GM19463 (cell line): Measurements from ENCODE around the gene NIBAN1.
"Not testable (repeated sequence)": the region's sequence is repeated elsewhere in the genome, so short reads cannot be mapped to it uniquely, and the experiment has no call there.

ENCODE experiments used
- ATAC-seq: cut with Tn5 transposase; IDR thresholded peaks from one replicate; pipeline ENCODE4 v1.9.1; 2021; ENCODE audit warnings: mild to moderate bottlenecking, moderate library complexity; ENCODE audit not compliant: unreplicated experiment

NIBAN1 gene

GRCh38 chr1:184973272-184974055 is 844 bp downstream of the NIBAN1 start:
- ATAC-seq, result peak; percentile 57

- ATAC-seq, result no peak
Observed at GRCh38 chr1:184972315-184973055, 1.8 kb downstream of the NIBAN1 start.

- ATAC-seq, result no peak
Observed at GRCh38 chr1:184971522-184972265, 2.6 kb downstream of the NIBAN1 start.

GRCh38 chr1:184970691-184971161 is 3.6 kb downstream of the NIBAN1 start:
- no peak for ATAC-seq

- ATAC-seq, result no peak
Observed at GRCh38 chr1:184966989-184967388, 7.3 kb downstream of the NIBAN1 start.

- ATAC-seq, result no peak
Observed at GRCh38 chr1:184965944-184966860, 8.1 kb downstream of the NIBAN1 start.

GRCh38 chr1:184965439-184965838 is 8.9 kb downstream of the NIBAN1 start:
- ATAC-seq, result no peak

GRCh38 chr1:184959626-184960025 is 14.7 kb downstream of the NIBAN1 start:
- no peak for ATAC-seq

- ATAC-seq, result no peak
Observed at GRCh38 chr1:184958554-184959353, 15.6 kb downstream of the NIBAN1 start.

- not testable (repeated sequence) for ATAC-seq
Observed at GRCh38 chr1:184957901-184958300, 16.4 kb downstream of the NIBAN1 start.

- ATAC-seq, result no peak
Observed at GRCh38 chr1:184956999-184957700, 17.2 kb downstream of the NIBAN1 start.

- ATAC-seq, result no peak
Observed at GRCh38 chr1:184954232-184954995, 19.9 kb downstream of the NIBAN1 start.

GRCh38 chr1:184953600-184954219 is 20.6 kb downstream of the NIBAN1 start:
- ATAC-seq, result no peak

GRCh38 chr1:184952428-184952827 is 21.9 kb downstream of the NIBAN1 start:
- no peak for ATAC-seq

- ATAC-seq, result no peak
Observed at GRCh38 chr1:184951788-184952187, 22.5 kb downstream of the NIBAN1 start.

GRCh38 chr1:184950906-184951305 is 23.4 kb downstream of the NIBAN1 start:
- no peak for ATAC-seq

- no peak for ATAC-seq
Observed at GRCh38 chr1:184950227-184950626, 24.1 kb downstream of the NIBAN1 start.
